Activated CD8-positive, alpha-beta memory T cell treated with anti-CD3 and anti-CD28 coated beads for 48 hours (primary cell): ENCODE data around the gene SELENOF.
"Not testable (repeated sequence)": the region's sequence is repeated elsewhere in the genome, so short reads cannot be mapped to it uniquely, and the experiment has no call there.

Experiments used
- DNase-seq, 3 experiments: peaks; one replicate each; pipeline ENCODE4 v3.0.0-alpha.2; 2020; ENCODE audit warnings: low read depth in 2 of 3, low spot score in 2 of 3

The SELENOF gene

DNA sequence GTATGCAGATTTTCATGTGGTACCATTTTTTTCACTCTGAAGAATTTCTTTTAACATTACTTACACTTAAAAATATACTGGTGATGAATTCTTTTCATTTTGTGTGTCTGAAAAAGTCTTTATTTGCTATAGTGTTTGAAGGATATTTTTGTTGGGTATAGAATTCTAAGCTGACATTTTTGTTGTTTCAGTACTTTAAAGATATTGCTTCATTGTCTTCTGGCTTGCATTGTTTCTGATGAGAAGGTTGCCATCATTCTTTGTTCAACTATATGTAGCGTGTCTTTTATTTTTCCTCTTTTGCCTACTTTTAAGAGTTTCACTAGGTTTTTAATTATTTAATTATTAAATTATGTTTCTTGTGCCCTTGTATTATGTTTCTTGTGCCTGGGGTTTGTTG lies 8.5 kb upstream of the SELENOF start:
- no peak for DNase-seq

DNA sequence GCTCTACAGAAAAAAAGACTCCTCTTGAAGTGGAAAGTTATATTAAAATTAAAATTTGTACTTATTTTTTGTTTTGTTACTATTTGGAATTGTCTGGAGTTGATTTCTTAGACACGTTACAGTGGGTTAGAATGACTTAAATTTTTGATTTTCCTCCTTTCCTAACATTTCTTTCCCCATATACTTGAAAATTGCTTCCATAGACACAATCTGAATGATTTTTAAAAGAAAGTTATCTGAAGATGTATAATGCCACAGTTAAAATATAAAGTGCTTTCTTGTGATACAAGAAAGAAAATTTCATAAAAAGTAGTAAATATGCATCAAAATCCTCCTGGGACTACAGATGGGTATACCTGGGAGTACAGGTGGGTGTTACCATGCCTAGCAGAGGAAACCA lies 2.8 kb upstream of the SELENOF start:
- DNase-seq, result no peak

DNA sequence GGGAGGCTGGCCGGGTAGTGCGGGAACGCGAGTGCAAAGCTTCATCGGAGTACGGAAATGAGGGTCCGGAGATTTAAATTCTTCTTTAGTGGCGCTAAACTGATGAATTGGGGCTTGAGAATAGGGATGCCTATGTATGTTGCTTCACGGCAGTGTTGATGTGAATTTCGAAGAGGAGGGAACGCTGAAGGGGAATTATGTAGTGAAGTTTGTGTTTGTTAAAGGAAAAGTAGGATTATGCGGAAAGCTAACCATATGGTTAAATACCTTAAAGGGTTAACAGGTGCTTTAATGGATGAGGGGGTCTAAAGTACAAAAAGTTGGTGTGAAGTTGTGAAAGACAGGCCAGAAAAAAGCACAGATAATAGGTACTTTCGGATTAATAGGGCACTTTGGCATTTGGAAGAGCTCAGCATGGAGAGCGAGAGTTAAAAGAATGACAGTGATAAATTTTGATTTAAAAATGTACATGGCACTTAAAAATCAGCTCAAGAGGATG lies 1.9 kb upstream of the SELENOF start:
- DNase-seq, result no peak

DNA sequence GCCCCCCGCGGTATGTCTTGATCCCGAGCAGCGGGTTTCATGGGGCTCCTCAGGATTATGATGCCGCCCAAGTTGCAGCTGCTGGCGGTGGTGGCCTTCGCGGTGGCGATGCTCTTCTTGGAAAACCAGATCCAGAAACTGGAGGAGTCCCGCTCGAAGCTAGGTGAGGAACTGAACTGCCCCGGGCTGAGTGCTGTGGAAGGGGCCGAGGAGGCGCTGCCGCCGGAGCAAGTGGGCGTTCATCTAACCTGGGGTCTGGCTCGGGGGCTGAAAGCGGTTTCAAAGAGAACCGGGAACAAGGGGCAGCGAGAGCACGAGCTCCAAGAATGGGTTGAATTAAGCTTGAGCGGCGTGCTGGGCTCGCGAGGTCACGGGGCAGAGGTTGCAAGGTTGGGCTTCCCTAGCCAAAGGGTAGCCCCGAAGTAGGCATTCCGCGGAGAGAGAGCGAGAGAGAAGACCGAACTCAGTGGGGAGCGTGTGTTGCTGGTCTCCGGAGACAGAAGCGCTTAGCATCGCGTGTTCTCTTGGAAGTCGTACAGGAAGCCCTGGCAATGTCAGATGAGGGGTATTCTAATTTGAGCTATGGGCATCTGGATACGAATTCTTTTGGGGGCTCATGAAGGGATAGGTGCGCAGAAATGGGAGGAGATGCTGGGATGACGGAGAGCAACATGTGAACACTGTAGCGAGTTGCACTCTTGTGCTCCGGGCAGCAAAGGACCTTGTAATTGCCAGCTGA lies 1.2 kb upstream of the SELENOF start:
- peak; percentile 19 to 27 (median 21) for DNase-seq

DNA sequence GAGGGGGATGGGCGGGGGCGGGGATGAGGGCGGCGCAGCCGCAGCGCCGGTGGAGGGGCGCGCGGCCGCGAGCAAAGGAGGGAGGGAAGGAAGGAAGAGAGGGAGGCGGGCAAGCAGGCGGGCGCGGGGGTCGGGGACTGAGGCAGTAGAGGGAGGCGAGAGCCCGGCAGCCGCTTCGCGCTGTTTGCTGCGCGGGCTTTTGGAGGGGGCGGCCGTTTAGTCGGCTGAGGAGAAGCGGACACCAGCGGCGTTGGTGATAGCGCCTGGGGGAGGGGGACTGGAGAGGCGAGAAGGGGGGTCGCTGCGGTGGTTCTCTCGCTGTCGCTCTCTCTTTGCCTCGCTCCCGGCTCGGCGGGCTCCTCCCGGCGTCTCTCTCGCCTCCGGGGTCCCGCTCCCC lies 673 bp upstream of the SELENOF start, which contains the start of gene HS2ST1:
HS2ST1 (plus strand) TSS at position 35 of the 397 bp plus-strand sequence.
- DNase-seq, result peak in 1 of 3 experiments; percentile 92

DNA sequence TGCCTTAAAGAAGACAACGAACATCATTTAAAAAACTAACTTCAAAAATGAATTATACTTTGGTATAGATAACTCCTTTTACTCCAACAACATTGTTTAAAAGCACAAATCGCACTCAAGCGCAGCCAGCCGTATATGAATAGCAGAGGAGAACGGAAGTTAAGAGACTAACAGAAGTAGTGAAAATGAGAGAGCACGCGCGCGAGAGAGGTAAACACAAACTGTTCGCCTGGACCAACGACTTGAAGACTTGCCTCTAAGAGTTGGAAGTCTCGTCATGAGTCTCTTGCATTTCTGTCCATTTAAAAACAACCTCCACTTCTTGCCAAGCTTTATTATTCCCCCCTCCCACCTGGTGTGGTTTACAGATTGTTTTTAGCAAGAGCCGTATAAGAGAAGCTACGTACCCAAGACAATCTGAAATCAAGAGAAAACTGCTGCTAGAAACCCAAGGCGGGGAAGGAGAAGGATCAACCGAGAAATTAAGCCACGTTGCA lies 479 bp downstream of the SELENOF start:
- no peak for DNase-seq

DNA sequence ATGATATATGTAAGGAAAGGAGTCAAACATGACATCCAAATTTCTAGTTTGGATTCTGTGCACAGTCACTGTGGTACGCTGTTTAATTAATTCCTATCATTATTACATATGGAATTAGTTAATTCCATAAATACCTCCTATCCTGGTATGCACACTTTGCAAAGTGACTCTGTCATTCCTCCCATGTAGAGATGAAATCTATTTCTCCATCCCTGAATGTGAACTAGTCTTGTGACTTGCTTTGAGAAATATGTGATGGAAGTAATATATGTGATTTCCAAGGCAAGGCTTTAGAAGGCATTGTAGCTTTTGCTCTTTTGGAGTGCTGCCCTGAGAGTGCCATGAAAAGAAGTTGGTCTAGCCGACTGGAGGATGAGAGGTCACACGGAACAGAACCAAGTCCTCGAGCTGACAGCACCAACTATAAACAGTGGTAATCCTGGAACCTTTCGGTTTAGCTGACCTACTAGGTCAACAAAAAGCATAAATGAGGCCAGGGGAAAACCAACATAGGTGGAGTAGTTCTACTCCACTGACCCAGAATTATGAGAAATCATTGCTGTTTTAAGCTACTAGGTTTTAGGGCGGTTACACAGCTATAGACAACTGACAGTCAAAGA lies 1.5 kb downstream of the SELENOF start:
- DNase-seq, result no peak

DNA sequence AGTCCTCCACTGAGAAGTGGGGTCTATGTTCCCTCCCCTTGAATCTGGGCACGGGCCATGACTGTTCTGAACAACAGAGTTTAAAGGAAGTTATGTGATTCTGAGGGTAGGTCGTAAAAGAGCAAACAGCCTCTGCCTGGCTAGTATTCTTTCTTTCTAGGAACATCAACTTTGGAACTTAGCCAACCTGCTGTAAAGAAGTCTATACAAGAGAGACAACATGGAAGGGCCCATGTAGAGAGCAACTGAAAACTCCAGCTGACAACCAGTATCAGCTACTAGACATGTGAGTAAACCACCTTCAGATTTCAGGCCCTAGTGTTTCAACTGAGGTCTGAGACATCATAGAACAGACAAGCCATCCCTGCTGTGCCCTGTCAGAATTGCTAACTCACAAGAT lies 7.5 kb downstream of the SELENOF start:
- DNase-seq, result no peak

DNA sequence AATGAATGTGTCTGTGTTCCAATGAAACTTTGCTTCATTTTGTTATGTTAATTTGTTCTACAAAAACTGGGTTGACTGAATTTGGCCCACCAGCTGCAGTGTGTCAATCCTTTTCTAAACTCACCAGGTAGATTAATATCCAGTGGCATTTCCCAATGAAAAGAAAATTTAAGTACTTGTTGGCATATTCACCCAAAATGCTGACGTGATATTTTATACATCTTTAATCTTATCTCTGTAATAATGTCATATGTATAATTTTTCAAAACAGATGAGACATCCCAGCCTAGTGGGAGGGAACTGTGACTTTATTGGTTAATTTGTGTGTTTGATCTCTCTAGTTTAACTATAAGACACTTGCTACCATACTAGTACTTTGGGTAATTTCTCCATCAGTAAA lies 8.1 kb downstream of the SELENOF start:
- no peak for DNase-seq

DNA sequence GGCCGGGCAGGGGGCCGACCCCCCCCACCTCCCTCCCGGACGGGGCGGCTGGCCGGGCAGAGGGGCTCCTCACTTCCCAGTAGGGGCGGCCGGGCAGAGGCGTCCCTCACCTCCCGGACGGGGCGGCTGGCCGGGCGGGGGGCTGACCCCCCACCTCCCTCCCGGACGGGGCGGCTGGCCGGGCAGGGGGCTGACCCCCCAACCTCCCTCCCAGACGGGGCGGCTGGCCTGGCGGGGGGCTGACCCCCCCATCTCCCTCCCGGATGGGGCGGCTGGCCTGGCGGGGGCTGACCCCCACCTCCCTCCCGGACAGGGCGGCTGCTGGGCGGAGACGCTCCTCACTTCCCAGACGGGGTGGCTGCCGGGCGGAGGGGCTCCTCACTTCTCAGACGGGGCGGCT lies 14.5 kb downstream of the SELENOF start:
- DNase-seq, result not testable (repeated sequence)

DNA sequence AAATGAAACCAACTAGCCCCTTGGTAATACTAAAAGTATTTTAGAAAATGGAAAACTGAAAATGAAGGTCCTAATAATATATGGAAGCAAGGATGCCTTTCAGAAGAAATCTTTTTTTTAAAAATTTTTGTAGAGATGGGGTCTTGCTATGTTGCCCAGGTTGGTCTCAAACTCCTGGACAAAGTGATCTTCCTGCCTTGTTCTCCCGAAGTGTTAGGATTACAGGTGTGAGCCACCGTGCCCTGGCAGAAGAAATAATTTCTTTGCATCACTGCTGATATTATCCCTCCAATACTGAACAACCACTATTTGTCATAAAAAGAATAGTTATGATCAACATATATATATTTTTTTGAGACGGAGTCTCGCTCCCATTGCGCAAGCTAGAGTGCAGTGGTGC lies 25.6 kb downstream of the SELENOF start:
- DNase-seq, result no peak

DNA sequence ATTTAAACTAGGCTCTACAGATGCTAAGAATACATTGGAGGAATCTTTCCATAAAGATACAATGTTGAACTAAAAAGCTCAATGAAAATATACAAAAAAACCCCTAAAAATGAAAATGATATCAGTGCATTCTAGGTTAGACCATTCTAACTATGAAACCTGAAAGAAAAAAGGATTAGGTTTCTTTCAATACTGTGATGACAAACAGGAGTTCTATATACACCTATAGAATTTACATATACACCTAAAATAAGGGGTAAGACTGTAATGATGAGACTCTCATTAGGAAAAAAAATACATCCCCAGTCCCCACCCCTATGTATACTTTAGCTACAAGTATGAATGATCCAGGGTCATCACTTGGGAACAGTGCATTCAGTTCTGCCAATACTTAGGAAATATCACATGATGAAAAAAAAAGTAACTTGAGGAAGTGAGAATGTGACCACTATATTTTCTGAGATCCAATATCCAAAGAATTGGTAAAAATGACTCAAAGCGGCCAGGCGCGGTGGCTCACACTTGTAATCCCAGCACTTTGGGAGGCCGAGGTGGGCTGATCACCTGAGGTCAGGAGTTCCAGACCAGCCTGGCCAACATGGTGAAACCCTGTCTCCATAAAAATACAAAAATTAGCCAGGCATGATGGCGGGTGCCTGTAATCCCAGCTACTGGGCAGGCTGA lies 26.3 kb downstream of the SELENOF start:
- DNase-seq, result no peak

DNA sequence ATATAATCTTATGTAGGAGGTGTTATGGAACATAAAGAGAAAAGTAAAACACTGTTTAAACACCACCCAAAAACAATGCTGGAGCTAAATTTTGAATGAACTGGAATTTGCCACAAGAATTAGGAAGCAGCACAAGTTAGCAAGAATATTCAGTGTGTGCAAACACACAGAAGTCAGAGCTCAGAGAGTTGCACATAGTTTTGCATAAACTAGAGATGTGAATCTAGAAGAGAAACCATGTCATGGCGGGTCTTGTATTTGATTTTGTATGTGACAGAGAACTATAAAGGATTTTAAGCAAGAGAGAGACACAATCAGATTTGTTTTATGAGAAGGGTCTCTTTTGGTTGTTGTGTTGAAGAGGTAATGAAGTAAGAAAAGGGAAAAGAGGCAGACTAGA lies 38.2 kb downstream of the SELENOF start:
- DNase-seq, result no peak

DNA sequence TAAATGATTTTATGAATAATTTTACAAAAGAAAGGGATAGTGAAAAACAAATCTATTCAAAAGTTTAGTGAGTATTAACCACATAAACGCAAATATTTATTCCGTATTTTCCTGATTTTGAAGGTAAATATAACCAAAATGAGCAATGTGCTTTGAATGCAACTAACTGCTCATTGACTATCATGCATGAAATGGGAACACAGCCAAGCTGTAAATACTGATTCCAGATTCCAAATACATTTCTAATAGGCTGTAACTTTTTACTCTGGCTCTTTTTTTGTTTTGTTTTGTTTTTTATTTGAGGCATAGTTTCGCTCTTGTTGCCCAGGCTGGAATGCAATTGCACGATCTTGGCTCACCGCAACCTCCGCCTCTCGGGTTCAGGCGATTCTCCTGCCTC lies 41.8 kb downstream of the SELENOF start:
- no peak for DNase-seq

DNA sequence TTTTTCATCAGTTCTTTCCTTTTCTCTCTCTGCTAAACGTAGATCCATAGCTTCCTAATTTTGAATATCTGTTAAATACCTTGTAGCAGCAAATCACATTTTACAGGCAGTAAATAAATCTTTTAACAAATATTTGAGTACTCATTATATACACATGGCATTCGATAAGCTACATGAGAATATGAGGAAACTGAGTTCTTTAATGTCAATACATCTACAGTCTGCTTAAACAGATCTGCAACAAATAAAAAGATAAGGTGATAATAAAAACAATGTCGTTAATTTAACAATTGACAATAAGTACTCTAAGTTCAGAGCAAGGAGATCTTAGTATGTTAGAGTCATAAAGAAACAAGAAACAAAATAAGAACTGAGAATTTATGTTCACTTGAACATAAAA lies 42.9 kb downstream of the SELENOF start:
- DNase-seq, result no peak

DNA sequence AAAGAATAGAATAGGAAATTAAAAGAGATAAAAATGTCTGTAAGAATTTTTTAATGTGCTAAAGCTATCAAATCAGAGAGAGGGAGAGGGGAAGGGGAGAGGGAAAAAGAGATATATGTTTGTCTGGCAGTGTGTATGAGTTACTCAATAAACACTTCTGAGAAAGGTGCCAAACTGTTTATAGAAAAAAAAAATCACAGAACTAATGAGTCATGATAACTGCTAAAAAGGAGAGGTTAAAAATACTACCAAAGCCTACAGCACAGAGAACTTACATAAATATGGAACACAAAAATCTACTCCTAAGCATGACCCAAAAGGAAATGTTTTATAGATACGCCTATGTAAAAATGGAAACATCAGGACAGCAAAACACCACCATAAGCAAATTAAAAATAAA lies 45.4 kb downstream of the SELENOF start:
- DNase-seq, result no peak

DNA sequence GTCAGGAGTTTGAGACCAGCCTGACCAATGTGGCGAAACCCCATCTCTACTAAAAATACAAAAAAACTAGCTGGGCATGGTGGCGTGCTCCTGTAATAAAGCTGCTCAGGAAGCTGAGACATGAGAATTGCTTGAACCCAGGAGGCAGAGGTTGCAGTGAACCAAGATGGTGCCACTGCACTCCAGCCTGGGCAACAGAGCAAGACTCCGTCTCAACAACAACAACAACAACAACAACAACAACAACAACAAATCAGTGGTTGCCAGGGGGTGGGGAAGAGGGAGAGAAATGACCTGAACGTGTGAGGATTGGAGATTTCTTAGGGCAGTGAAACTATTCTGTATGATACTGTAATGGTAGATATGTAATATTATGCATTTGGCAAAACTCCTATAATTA lies 46.6 kb downstream of the SELENOF start:
- not testable (repeated sequence) for DNase-seq

DNA sequence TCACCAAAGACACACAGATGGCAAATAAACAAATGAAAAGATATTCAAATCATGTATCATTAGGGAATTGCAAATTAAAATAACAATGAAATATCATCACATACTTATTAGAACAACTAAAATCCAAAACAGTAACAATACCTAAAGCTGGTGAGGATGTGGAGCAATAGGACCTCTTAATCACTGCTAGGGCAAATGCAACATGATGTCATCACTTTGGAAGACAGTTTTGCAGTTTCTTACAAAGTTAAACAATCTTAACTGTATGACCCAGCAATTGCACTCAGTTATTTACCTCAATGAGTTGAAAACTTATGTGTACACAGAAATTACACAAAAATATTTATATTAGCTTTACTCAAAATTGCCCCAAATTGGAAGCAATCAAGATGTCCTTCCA lies 47.3 kb downstream of the SELENOF start:
- DNase-seq, result no peak

DNA sequence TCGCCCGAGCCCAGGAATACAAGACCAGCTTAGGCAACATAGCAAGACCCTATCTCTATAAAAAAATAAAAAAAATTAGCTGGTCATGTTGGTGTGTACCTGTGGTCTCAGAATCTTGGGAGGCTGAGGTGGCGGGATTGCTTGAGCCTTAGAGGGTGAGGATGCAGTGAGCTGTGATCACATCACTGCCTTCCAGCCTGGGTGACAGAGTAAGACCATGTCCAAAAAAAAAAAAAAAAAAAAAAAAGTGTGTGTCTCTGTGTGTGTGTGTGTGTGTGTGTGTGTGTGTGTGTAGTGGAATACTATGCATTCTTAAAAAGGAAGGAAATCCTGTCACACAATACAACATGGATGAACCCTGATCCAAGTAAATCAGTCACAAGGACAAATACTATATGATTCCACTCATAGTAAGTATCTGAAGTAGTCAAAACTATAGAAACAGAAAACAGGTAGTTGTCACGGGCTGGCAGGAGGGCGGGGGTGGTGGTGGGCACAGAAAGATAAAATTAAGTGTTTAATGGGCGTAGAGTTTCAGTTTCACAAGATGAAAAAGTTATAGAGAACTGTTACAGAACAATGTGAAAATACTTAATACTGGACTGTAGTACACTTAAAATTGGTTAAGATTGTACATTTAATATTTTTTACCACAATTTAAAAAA lies 47.8 kb downstream of the SELENOF start:
- no peak for DNase-seq

DNA sequence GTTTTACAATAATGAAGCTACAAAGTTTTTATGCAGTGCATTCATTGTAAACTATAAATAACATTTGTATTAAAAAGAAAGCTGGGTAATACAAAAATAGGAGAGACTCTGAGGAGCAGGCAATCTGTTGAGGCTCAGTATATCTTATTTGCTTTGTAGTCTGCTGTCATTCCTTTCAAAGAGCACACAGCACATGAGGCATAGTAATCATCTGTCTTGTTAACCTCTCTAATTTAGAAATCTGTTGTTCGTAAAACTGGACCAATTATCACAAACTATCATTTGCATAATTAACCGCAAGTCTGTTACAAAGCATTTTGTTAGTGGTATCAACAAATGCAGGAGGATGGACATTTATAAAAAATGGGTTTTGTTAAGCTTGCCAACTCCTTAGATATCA lies 51.0 kb downstream of the SELENOF start:
- DNase-seq, result no peak

DNA sequence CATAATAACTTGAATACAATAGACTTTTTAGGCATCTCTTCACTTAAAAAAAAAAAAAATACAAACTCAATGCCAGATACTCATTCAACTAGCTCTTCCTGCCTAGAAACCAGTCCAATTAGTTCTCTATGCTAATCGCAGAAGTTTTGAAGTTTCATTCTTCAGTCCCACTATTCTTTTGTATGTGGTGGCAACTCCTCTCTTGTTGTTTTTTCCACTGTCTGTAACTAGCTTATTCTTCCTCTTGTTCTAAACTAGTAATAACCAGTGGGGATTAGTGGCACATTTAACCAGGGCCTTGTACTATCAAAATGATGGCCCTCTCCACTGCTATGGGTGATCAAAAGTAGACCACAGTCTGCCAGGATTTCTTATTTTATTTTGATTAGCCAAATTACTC lies 52.5 kb downstream of the SELENOF start:
- no peak for DNase-seq
